GM18861 (cell line): ENCODE data around the gene SH2D6.
"Not testable (repeated sequence)": the region's sequence is repeated elsewhere in the genome, so short reads cannot be mapped to it uniquely, and the experiment has no call there.

Experiments used
- ATAC-seq: cut with Tn5 transposase; IDR thresholded peaks from one replicate; pipeline ENCODE4 v1.9.1; 2021; ENCODE audit not compliant: unreplicated experiment

Gene SH2D6

GRCh38 chr2:85398426-85399182, 19.9 kb upstream of the SH2D6 start:
- ATAC-seq, result no peak

DNA sequence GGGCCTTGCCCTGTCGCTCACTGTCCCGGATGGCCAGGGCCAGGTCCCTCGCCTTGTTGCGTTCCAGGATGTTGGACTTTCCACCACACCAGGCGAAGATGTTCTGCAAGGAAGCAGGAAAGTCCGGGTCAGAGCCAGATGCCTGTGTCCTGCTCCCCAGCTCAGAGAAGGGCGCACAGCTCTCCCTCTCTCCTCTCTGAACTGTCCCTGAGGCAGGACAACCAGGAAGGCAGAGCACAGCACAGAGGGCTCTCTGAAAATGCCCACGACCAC, 19.4 kb upstream of the SH2D6 start:
- ATAC-seq, result no peak

DNA sequence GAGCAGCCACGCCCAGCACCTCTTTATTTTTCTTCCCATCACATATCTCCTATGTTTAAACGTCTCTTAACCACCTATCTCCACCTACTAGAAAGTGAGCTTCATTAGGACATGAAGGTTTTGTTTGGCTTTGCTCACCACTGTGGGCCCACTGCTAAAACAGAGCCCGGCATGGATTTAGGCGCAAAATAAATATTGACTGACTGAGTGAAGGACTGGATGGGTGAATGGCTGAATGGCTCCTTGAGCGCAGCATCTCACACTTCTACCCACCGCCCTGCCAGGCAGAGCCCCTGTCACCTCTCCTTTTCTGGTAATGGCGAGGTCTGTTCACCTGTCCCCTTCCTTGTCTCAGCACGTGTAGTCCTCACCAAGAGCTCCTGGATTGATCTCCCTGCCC, 18.5 kb upstream of the SH2D6 start:
- ATAC-seq, result no peak

DNA sequence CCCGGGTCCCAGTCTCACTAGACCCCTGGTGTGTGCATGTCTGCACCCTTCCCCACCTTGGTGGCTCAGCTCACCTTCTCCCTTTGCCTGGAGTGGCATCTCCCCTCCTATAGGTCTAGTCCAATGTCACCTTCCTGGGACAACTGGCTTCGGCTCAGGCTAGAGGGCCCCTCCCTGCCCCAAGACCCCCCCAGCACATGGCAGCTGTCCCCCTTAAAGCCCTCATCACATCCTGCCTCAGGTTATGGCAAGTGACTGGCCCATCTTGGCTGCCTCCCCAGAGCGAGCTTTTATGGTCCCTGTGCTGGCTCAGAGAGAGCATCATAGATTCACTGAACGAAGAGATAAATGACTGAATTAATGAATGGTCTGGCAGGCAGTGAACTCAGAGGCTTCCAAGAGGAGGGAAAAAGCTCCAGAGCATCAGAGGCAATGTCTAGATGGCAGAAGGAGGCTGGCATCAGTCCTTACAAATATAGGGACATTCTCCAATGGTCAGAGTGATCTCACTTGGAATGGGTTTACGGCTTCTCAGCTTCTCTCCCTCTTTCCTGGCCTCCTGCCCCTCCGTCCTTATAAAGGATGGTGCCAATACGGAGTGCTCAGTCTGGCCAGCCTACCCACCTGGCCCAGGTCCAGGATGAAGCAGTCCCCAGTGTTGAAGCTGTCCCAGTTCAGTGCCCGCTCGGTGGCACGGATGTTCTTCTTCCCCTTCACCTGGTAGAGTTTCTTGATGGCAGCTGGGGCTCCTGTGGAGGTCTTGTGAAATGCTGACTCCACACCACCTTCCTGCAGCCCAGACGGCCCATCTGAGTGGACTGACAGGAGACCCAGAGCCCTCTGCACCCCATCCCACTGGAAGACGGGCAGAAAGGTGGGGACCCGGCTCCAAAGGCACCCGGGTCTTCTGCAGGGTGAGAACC, 17.7 kb upstream of the SH2D6 start:
- no peak for ATAC-seq

- no peak for ATAC-seq
Measured at GRCh38 chr2:85401464-85401805, 17.1 kb upstream of the SH2D6 start.

DNA sequence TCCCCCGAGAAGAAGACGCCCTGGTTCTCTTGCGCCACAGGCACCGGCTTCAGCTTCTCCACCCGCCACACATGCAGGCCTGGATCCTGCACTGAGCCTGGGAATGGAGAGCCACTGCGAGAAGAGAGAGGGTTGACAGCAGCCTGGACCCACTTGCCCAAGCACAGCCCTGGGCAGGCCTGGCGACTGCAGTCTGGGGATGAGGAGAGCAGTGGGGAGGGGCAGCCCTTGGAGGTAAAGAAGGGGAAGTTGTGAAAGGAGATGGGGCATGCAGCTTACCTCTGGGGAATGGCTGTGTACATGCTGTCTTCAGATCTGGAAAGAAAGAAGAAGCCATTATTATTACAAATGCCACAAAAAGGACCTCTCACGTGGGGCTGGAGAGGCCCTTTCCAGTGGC, 16.7 kb upstream of the SH2D6 start:
- no peak for ATAC-seq

DNA sequence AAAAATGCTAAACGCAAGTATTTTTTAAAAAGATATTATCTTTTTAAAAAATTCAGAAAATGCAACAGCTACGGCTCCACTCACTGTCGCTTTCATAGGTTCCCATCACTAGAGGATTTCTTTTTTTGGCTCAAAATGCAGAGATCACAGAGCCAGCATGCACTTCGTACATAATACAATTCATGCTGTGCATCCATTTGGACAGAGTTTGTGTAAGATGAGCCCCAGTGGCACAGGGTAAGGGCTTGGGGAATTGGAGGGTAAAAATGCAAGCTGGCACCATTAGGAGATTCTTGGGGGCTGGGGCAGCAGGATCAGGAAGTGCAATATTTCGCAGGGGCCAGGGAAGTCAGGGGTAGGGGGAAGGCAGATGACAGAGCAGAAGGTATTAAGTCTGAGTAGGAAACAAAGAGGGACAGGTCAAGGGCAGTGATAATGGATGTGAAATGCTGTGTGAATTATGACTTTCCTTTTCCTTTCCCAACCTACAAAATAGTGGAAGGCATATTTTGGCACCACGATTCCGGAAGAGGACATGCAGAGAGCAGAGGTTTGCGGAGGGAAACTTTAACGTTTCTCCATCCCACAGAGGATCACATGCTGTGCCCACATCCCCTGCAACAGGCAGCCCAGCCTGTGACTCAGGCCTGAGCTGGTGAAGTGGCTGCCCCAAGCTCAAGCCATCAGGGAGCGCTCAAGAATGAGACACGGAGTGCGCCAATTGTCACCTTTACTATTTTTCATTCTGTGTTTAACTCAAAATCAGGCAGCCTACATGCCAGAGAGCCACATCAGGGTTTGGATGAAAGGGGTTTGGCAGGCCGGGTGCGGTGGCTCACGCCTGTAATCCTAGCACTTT, 13.1 kb upstream of the SH2D6 start:
- peak; percentile 49 for ATAC-seq

DNA sequence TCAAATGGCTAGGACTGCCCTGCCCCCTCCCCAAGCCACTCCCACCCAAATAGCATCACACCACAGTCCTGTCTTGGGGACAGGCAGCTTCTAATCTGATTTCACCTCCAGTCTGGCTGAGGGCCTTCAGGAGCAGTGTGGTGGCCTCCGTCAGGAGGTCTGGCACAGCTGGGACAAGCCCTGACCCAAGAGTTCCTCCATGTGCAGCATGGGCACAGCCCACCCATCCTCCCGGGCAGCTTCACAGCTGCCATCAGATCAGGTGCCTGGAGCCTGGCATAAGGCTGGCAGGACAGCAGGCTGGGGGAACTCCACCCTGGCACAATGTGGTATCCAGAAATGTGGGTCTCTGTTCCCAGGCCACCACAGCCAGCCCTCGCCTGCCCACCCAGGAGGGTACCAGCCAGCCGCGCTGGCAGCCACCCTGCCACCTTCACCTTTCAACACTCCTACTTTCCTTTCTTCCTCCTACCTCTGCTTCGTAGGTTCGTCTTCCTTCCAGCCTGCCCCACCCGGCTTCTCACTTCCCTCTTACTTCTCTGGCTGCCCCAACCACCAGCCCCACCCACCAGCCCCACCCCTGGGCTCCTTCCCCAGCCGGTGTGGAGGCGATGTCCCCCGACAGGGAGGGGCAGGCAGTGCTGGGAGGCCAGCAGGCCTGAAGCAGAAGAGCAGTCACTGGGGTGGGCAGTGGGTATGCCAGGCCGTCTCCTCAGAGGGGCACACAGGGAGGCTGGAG, 8.5 kb upstream of the SH2D6 start, which contains the start of gene CAPG:
TSS of gene CAPG (minus strand) at position 522 of the 739 bp plus-strand sequence. CDS start 8,221 bp downstream, outside the sequence.
- ATAC-seq, result peak; percentile 42

- no peak for ATAC-seq
Measured at GRCh38 chr2:85410584-85411404, 7.7 kb upstream of the SH2D6 start.

DNA sequence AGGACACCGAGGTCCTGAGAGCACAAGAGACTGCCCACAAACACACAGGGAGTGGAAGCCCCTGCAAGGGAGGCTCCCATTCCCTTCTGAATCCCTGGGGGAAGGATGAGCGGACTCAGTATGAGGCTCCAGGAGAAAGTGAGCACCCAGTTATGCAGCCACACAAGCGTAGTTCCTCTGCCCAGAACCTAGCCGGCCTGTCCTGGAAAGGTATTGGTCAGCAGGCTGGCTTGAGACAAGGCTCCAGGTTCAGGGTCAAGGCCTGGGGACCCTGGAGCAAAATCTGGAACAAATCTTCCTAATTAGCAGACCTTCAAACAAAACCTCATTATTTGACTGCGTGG, 7.1 kb upstream of the SH2D6 start:
- ATAC-seq, result no peak

DNA sequence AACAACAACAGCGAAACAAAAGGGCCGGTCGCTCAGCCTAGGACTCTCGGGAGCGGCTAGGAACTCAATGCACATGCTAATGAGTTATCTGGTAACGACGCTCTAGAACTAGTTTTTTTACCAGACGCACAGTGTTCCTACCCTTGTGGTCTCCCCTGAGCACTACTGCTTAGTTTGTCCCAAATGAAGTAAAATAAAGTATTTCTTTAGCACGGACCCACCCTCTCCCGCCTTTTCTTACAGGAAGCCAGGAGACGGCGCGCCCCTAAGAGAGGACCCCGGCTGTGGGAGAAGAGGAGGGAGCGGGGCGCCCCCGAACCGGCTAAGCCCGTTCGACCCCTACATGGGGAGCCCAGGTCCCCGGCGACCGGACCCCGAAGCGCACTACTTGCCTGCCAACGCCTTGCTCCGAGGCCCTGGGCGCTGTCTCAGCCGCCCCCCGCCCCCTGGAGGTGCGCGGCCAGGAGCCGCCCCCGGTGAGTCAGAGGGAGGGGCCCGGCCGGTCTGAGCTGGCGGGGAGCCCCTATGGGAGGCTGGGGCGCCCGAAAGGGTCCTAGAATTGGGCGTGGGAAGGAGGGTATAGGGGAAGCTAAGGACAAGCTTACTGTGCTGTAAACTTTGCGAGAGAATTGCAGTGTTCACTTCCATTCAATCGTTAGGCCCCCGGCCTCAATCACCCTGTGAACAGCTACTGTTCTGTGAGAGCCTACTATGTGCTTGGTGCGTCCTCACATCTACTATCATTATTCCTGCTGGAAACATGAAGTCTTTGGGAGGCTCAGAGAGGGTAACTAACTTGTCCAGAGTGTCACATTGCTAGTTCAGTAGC, 4.7 kb upstream of the SH2D6 start:
- no peak for ATAC-seq

DNA sequence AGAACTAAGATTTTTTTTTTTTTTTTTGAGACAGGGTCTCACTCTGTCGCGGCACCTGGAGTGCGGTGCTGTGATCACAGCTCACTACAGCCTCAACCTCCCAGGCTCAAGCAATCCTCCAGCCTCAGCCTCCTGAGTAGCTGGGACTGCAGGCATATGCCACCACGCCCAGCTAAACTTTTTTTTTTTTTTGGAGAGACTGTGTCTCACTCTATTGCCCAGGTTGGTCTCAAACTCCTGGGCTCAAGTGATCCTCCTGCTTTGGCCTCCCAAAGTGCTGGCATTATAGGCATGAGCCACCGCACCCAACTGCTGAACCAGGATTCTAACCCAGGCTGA, 4.1 kb upstream of the SH2D6 start:
- not testable (repeated sequence) for ATAC-seq

- ATAC-seq, result no peak
Measured at GRCh38 chr2:85414761-85415553, 3.6 kb upstream of the SH2D6 start.

DNA sequence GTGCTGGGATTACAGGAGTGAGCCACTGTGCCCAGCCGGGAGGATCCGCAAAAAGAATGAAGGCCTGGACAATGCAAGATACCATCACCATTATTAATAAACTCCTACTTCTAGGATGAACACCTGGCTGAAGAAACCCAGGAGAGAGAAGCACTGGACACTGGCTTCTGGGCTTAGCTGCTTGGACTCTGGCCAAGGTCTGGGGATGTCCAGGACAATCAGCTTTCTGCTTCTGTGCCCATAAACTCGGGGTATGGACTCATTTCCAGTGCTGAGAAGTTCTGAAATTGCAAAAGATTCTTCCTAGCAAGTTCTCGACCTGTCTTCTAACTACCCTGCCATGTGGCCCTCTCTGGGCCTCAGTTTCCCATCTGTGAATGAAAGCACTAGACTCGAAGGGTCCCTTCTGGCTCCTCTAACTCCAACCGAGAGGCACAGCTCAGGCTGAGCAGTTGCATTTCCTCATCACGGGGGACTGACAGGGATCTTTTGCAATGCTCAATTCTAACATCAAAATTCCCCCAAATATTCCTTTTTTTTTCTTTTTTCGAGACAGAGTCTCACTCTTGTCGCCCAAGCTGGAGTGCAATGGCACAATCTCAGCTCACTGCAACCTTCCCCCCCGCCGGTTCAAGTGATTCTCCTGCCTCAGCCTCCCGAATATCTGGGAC, 2.4 kb upstream of the SH2D6 start:
- no peak for ATAC-seq

- no peak for ATAC-seq
Measured at GRCh38 chr2:85419009-85419675, 628 bp downstream of the SH2D6 start.

- ATAC-seq, result peak; percentile 45
Measured at GRCh38 chr2:85420536-85421259, 2.2 kb downstream of the SH2D6 start.
